Transverse colon (tissue), 4 donors: ENCODE data around the gene MTHFD2L. TPM values are rescaled to one million over a fixed set of nuclear protein-coding genes. Genes with fewer than 3 reads are reported as not detected.

Source experiments
- DNase-seq: peaks from one replicate; pipeline ENCODE4 v3.0.0-alpha.2; 2019
- H3K27ac ChIP-seq, 4 donors: fragments of 200-600 bp; sonication (generic); 2 replicates each; pipeline ENCODE4 v1.5.1; 2016 to 2018; ENCODE audit warnings: inconsistent platforms in 4 of 4
- H3K27me3 ChIP-seq: fragments of 200-600 bp; sonication (generic); 2 replicates; pipeline ENCODE4 v1.5.1; 2017; ENCODE audit warnings: inconsistent platforms
- H3K36me3 ChIP-seq, 4 donors: fragments of 200-600 bp; sonication (generic); 2 replicates each; pipeline ENCODE4 v1.5.1; 2017 to 2019; ENCODE audit warnings: inconsistent platforms in 4 of 4
- H3K4me1 ChIP-seq, 4 donors: fragments of 200-600 bp; sonication (generic); 2 replicates each; pipeline ENCODE4 v1.5.1; 2017 to 2020; ENCODE audit warnings: inconsistent platforms in 4 of 4
- H3K4me3 ChIP-seq, 4 donors: fragments of 200-600 bp; sonication (generic); 1 replicate in 1 of 4; 2 replicates in 3 of 4; pipeline versions ENCODE4 v1.5.1 to v1.6.1; 2017 to 2019; ENCODE audit warnings: inconsistent platforms in 4 of 4
- H3K9me3 ChIP-seq, 2 donors: fragments of 200-600 bp; sonication (generic); 2 replicates each; pipeline ENCODE4 v1.5.1; 2017 to 2019; ENCODE audit warnings: inconsistent platforms in 2 of 2
- CTCF ChIP-seq, 5 experiments: fragments of 200-600 bp in 3 of 5; fragments of 450-650 bp in 2 of 5; sonication (generic) in 3 of 5; IDR thresholded peaks; 1 replicate in 2 of 5; 2 replicates in 3 of 5; pipeline ENCODE4 v1.5.1; 2016 to 2017; ENCODE audit warnings: antibody characterized with exemption in 5 of 5, inconsistent platforms in 3 of 5, mild to moderate bottlenecking in 2 of 5, moderate library complexity in 1 of 5
- EP300 ChIP-seq: sonication (generic); formaldehyde crosslinking; IDR thresholded peaks from one replicate; pipeline ENCODE4 v1.6.1; 2017; ENCODE audit warnings: antibody characterized with exemption, low read depth
- POLR2A ChIP-seq: fragments of 450-650 bp; IDR thresholded peaks from one replicate; pipeline ENCODE4 v1.6.1; 2016; ENCODE audit warnings: antibody characterized with exemption, mild to moderate bottlenecking, moderate library complexity
- POLR2AphosphoS5 ChIP-seq, 3 donors: sonication (generic); formaldehyde crosslinking; IDR thresholded peaks; one replicate each; pipeline ENCODE4 v1.6.1; 2016; ENCODE audit warnings: antibody characterized with exemption in 3 of 3
- WGBS, 2 donors: methylation state at CpG; one replicate each; pipeline ENCODE4 v1.1.5; 2018; ENCODE audit warnings: low coverage in 1 of 2; 5-methylcytosine and 5-hydroxymethylcytosine counted together
- in situ Hi-C, 4 donors: fragments of 200-750 bp; cut with MboI; loops; one replicate each; pipeline versions ENCODE4 v1.15.0 to v1.15.1; 2017; ENCODE audit warnings: low sequenced_read_pairs in 3 of 4, low pct_ligation_motif_present in 1 of 4, low pct_unique_long_range_greater_than_20kb in 1 of 4
- intact Hi-C: fragments of 100-400 bp; cut with DNase I; formaldehyde crosslinking; loops from one replicate; pipeline ENCODE4 v1.15.1; 2023; ENCODE audit warnings: low total_unique reads
- total RNA-seq, 4 donors: library from RNA; depleted of rRNA; stranded (reverse); fragments of >200 nt; gene quantifications; one replicate each; pipeline ENCODE4 v1.1.0, GENCODE V29; 2016

The MTHFD2L gene
- total RNA-seq, 4 donors from 2014 or later: 7.6 to 18.1 (median 12.7) TPM

DNA sequence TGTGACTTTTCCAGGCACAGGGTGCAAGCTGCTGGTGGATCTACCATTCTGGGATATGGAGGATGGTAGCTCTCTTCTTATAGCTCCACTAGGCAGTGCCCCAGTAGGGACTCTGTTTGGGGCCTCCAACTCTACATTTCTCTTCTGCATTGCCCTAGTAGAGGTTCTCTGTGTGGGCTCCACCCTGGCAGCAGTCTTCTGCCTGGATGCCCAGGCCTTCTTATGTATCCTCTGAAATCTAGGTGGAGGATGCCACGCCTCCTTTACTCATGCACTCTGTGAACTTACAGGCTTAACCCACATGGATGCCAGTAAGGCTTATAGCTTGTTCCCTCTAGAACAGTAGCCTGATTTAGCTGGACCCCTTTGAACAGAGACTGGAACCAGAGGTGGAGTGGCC lies 186.1 kb downstream of the MTHFD2L start:
- in situ Hi-C loops: no loop called here
- WGBS, 2 donors: 77% methylated on average over 1 of the region's 1 CpG; no CpG with 5 or more reads in 1 of the 2 donors
- no peaks in the 10 kb centered on the region for H3K27me3 ChIP-seq
- no peaks in the 10 kb centered on the region for H3K36me3 ChIP-seq
- peaks cover 7 to 13% of the 10 kb centered on the region in 2 donors for H3K9me3 ChIP-seq
- H3K4me1 ChIP-seq: no peaks in the 10 kb centered on the region
- no peak overlapping the region for H3K27ac ChIP-seq
- no peak for DNase-seq
- TF ChIP-seq POLR2AphosphoS5 (IDR thresholded peaks at IDR 0.05) (no peak), POLR2A (no peak), EP300 (no peak), CTCF (IDR thresholded peaks at IDR 0.05) (no peak)
- H3K4me3 ChIP-seq: no peak overlapping the region
- intact Hi-C loops: no loop called here

Other genes starting within 250 kb of the MTHFD2L start
- gene PF4, start 176.1 kb upstream of the MTHFD2L start, total RNA-seq: not detected
- gene PPBP, start 169.9 kb upstream of the MTHFD2L start, total RNA-seq: not detected
- under 1 TPM in 1 of 4 donors, not detected in 3; 0.64 TPM for gene CXCL5, start 159.4 kb upstream of the MTHFD2L start, total RNA-seq
- 1 to 10 TPM; 1.8 to 5.2 (median 5.1) TPM for gene CXCL3, start 119.4 kb upstream of the MTHFD2L start, total RNA-seq
- gene CXCL2, start 58.9 kb upstream of the MTHFD2L start, total RNA-seq: 10 to 100 TPM in 3 of 4 donors, under 1 TPM in 1; 0.80 to 32.9 (median 17.8) TPM
- not detected for gene EPGN, start 150.4 kb downstream of the MTHFD2L start, total RNA-seq
- gene EREG, start 207.0 kb downstream of the MTHFD2L start, total RNA-seq: 1 to 10 TPM in 3 of 4 donors, not detected in 1; 1.2 to 4.0 (median 4.0) TPM